ENCODE data around the gene FAM222A. TPM values are rescaled to one million over a fixed set of nuclear protein-coding genes. Genes with fewer than 3 reads are reported as not detected.

Gene FAM222A
- total RNA-seq, 1 donor from 2014 or later, result 4.7 TPM

GRCh38 chr12:109708939-109709338 is 4.7 kb upstream of the FAM222A start:
- no peak for DNase-seq (ENCODE audit: low spot score)
- intact Hi-C loops (cut with DNase I), result no loop called here
- no peak for ATAC-seq

DNA sequence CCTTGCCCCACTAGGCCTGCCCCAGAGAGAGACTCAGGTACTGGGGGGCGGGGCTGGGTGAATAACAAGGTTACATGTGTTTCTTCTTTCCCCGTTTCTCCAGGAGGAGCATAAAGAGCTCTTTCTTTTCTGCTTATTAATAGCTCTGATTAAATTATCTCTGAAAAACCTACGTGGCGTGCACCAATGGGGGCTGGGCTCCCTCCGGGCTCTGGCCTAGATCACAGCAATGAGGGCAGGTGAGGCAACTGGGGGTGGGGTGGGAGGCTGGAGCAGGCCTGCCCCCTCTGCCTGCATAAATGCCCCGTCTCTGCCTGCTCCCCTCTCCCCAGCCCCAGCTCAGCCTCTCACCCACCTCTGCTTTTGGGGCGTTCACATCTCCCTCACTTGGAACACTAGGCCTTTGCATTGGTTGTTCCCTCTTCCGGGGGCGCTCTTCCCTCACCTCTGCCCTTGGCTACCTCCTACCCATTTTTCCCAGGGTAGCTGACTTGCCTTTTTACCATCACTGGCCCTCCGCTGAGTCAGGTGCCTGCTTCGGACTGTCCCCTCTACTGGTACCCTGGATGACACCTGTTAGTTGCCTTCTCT is 4.1 kb upstream of the FAM222A start:
- ATAC-seq (no peak), DNase-seq (ENCODE audit: low spot score) (no peak)
- intact Hi-C loops (cut with DNase I), result no loop called here

- intact Hi-C loops (cut with DNase I), result no loop called here
- ATAC-seq, result no peak
- DNase-seq (ENCODE audit: low spot score), result no peak
Measured at GRCh38 chr12:109710205-109710746, 3.3 kb upstream of the FAM222A start.

- intact Hi-C loops (cut with DNase I), result no loop called here
- DNase-seq (ENCODE audit: low spot score) (no peak), ATAC-seq (no peak)
Measured at GRCh38 chr12:109710747-109711595, 2.7 kb upstream of the FAM222A start.

GRCh38 chr12:109711596-109712461 is 1.8 kb upstream of the FAM222A start:
- ATAC-seq (no peak), DNase-seq (ENCODE audit: low spot score) (no peak)
- intact Hi-C loops (cut with DNase I), result loop anchor here (1.0 kb wide), 1 partner anchor 126 kb away; no protein-coding TSS in a partner anchor

- DNase-seq (ENCODE audit: low spot score) (peak; percentile 78), ATAC-seq (no peak)
- intact Hi-C loops (cut with DNase I), result no loop called here
Measured at GRCh38 chr12:109714141-109714912, 702 bp downstream of the FAM222A start.

DNA sequence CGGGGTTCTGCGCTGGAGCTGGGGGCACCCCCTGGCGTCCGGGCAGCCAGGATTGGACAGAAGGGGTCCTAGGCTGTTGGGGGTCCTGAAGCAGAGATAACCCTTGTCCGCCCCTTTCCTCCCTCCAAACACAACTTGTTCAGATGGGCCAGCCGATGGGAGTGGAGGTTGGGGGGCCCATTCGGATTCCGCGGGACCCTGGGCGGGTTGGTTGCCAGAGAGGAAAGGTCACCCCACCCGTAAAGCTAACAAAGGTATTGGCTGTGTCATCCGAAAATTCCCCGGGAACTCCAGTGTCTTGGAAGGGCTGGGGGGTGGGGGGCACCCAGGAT is 1.3 kb downstream of the FAM222A start:
- intact Hi-C loops (cut with DNase I), result no loop called here
- no peak for ATAC-seq
- DNase-seq (ENCODE audit: low spot score), result no peak

DNA sequence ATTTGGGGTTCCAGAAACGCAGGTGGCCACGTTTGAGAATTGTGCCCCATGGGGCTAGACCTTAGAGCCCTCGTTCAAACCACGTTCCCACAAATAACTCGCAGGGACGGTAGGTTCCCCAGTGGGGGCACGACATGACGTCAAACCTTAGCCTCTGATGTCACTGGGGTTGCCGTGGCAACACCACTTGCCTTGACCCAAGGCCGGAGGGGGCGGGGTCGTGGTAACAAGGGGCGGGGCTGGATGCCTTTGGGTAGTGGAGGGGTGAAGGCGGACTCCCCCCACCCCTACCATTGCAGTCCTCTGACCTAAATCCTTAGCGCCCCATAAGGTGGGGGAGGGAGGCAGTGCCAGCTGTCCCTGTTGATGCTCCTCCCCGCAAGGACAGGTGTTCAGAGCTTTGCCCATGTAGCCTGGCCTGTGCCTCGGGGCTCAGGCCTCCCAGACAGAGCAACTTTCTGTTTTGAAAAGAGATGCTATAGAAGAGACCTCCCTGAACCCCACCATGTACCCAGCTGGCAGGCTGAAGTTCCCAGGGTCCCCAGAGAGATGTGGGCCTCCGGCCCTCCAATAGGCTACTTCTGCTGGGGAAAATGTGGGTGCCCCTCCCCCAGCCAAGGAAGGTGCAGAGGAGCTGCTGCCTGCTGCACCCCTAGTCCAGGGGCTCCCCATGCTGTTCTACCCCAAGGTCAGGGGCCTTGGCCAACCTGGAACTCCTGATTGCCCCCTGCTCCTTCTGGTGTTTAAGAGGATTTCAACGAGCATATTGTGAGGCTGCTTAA is 1.9 kb downstream of the FAM222A start:
- ATAC-seq (no peak), DNase-seq (ENCODE audit: low spot score) (no peak)
- intact Hi-C loops (cut with DNase I), result no loop called here

DNA sequence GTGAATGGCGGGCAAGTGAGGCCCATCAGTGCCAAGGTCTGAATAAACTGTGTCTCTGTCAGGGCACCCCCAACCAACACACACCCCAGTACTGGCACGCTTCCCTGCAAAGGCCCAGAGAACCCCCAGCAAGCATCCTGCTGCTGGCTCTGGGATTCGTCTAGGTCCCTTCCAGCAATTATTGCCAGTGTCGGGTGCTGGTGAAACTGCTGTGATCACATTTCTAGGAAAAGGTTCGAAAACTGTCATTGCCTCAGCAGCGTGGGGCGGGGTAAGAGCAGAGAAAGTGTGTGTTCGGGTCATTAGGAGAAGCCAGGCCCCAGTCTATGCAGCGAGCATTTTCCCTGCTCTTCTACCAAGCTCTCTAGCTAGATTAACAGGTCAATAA is 2.5 kb downstream of the FAM222A start:
- DNase-seq (ENCODE audit: low spot score) (no peak), ATAC-seq (no peak)
- intact Hi-C loops (cut with DNase I), result no loop called here

DNA sequence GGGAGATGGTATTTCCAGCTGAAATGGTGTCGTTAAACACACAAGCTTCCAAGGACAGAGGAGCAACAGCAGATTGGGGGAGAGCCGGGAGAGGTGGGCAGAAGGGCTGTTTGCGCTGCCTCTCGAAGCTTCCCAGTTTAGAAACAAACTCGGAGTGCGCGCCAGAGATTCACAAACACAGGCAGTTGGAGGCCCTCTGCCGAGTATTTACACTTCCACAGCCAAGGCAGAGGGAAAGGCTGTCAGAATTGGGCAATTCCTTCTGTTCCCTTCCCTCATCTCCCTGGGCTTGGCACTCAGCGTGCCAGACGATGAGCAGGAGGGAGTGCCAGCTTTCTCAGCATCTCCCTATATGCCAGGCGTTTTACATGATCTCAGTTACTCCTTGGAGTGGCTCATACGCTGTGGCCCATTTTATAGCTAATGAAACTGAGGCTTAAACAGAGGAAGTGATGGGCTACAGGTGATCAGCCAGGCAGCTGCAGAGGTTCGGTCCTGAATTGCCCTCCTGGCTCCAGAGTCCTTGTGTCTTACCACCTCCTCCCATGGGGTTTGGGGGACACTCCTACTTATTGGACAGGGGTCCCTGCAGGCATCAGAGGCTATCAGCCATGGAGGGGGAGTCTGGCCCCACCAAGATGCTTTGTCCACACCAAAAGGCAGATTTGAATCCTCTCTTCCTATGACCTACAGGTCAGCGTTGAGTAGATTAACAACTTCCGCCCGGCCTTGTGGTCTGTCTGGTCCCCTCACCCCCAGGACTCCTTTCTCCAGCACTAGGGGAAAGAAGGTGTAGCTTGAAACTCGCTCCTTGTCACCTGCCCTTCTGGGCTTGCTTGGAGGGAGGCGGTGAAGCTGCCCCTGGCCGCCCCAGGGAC is 3.1 kb downstream of the FAM222A start:
- no peak for ATAC-seq
- DNase-seq (ENCODE audit: low spot score), result no peak
- intact Hi-C loops (cut with DNase I), result no loop called here

DNA sequence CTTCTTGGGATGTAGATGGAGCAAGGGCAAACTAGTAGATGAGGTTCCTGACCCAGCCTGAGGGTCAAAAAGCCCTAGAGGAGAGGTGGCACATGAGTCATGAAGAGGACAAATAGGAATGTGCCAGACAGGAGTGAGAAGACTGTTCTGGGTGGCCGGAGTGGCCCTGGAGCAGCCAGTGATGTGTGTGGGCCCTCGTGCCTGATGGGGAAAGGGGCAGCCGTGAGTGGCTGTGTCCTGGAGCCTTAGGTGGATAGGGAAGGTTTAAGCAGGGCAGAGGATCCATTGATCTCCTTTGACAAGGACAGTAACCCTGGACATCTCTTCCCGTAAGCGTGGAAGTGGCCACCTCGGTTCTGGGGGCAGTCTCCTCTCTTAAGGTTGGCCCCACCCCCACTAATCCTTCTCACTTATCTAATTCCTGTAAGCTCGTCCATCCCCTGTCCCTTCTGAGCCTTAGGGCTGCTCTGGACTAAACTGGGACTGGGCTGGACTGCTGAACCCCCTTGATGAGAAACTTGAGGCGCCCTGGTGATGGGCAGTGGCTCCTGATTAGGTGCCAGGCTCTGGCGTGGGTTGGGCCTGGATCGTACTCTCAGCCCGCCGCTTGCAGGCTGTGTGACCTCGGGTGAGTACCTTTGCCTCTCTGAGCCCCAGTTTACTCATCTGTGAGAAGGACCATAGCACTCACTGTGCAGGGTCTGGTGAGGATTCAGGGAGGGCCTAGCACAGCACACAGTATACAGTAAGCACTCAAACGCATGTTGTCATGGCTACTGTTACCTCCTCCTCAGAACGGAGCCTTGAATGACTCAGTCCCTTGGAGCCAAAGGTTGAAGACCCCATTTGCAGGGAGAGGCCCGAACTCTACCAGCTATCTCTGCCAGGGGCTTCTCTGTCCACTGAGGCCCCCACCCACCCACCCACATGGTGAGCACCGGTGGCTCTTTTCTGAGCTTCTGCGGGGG is 4.0 kb downstream of the FAM222A start:
- no peak for DNase-seq (ENCODE audit: low spot score)
- ATAC-seq, result no peak
- intact Hi-C loops (cut with DNase I), result no loop called here

DNA sequence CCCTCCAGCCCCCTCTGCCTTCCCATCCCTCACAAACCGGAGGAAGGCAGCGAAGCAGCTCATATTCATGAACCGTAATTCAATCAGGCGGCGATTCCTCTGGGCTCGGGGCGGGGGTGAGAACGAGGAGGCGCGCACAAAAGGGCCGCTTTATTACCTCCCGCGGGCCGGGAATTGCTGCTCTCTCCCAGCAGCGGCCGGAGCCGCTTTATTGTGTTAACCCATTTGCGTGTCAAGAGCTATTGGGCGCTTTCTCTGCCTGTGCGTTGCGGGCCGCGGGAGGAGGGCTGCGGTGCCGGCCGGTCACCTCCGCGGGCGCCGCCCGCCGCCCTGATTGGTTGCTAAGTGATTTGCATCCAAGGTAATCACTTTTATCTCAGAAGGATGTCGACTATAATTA is 4.8 kb downstream of the FAM222A start:
- intact Hi-C loops (cut with DNase I), result no loop called here
- no peak for DNase-seq (ENCODE audit: low spot score)
- ATAC-seq, result no peak

GRCh38 chr12:109719123-109720022 is 5.7 kb downstream of the FAM222A start:
- no peak for ATAC-seq
- intact Hi-C loops (cut with DNase I), result no loop called here
- DNase-seq (ENCODE audit: low spot score), result no peak

- ATAC-seq (peak; percentile 12), DNase-seq (ENCODE audit: low spot score) (no peak)
- intact Hi-C loops (cut with DNase I), result no loop called here
Measured at GRCh38 chr12:109720152-109720856, 6.7 kb downstream of the FAM222A start.

GRCh38 chr12:109720857-109721189 is 7.2 kb downstream of the FAM222A start:
- intact Hi-C loops (cut with DNase I), result no loop called here
- DNase-seq (ENCODE audit: low spot score) (no peak), ATAC-seq (no peak)

Measured in sciatic nerve (tissue), 2 donors.